ENCODE data around the gene CLIC1.

The CLIC1 gene

GRCh38 chr6:31729979-31730630 is 6.2 kb downstream of the CLIC1 start (continued):
- TF ChIP-seq ZNF776 (tag by site-specific recombination; IDR thresholded peaks at IDR 0.05; ENCODE audit: borderline replicate concordance), result no peak
- TF ChIP-seq ZNF549 (tag by site-specific recombination; IDR thresholded peaks at IDR 0.05), result no peak
- no peak for TF ChIP-seq ZNF426 (tag by site-specific recombination; IDR thresholded peaks at IDR 0.05)
- TF ChIP-seq ZNF558 (tag by site-specific recombination; IDR thresholded peaks at IDR 0.05), result no peak
- TF ChIP-seq ZFP37 (tag by site-specific recombination; IDR thresholded peaks at IDR 0.05), result peak; percentile 56; the same call in 1 of the 2 replicates
- peak; percentile 87 for TF ChIP-seq ZNF449 (tag by site-specific recombination; IDR thresholded peaks at IDR 0.05)
- peak; percentile 50; the same call in 1 of the 2 replicates for TF ChIP-seq ZEB2 (tag by site-specific recombination; IDR thresholded peaks at IDR 0.05)
- TF ChIP-seq ZNF48 (tag by site-specific recombination; IDR thresholded peaks at IDR 0.05), result no peak
- TF ChIP-seq ZNF660 (tag by site-specific recombination; IDR thresholded peaks at IDR 0.05), result peak; percentile 52; the same call in 1 of the 2 replicates
- no peak for TF ChIP-seq ZNF664 (tag by site-specific recombination; IDR thresholded peaks at IDR 0.05)
- peak; percentile 68; the same call in 1 of the 2 replicates for TF ChIP-seq EGR2 (tag by site-specific recombination; IDR thresholded peaks at IDR 0.05; ENCODE audit: low read depth)
- no peak for TF ChIP-seq ZNF626 (tag by site-specific recombination; IDR thresholded peaks at IDR 0.05)
- TF ChIP-seq ZNF19 (tag by site-specific recombination; IDR thresholded peaks at IDR 0.05; ENCODE audit: low read depth), result no peak
- no peak for TF ChIP-seq ZNF23 (tag by site-specific recombination; IDR thresholded peaks at IDR 0.05; ENCODE audit: borderline replicate concordance)
- no peak for TF ChIP-seq HOXD13 (CRISPR knock-in tag; IDR thresholded peaks at IDR 0.05; ENCODE audit: borderline replicate concordance)
- peak; percentile 82 for TF ChIP-seq ZNF223 (tag by site-specific recombination; IDR thresholded peaks at IDR 0.05)
- TF ChIP-seq ZBTB6 (tag by site-specific recombination; IDR thresholded peaks at IDR 0.05), result 0 out of 2 replicates have a peak, but pooled peaks have one; percentile 7
- no peak for TF ChIP-seq ZSCAN30 (tag by site-specific recombination; IDR thresholded peaks at IDR 0.05)
- peak; percentile 48; the same call in 1 of the 2 replicates for TF ChIP-seq ZNF501 (tag by site-specific recombination; IDR thresholded peaks at IDR 0.05)
- TF ChIP-seq ZNF202 (tag by site-specific recombination; IDR thresholded peaks at IDR 0.05; ENCODE audit: borderline replicate concordance), result no peak
- no peak for TF ChIP-seq ZNF433 (tag by site-specific recombination; IDR thresholded peaks at IDR 0.05; ENCODE audit: low read depth)
- TF ChIP-seq ZNF654 (tag by site-specific recombination; IDR thresholded peaks at IDR 0.05; ENCODE audit: low read depth), result no peak
- TF ChIP-seq ZBTB17 (tag by site-specific recombination; IDR thresholded peaks at IDR 0.05), result no peak
- no peak for TF ChIP-seq REST (tag by site-specific recombination; IDR thresholded peaks at IDR 0.05)
- no peak for TF ChIP-seq ZXDB (tag by site-specific recombination; IDR thresholded peaks at IDR 0.05)
- TF ChIP-seq MYNN (tag by site-specific recombination; IDR thresholded peaks at IDR 0.05; ENCODE audit: borderline replicate concordance), result peak; percentile 52; the same call in 1 of the 2 replicates
- TF ChIP-seq ZNF530 (tag by site-specific recombination; IDR thresholded peaks at IDR 0.05; ENCODE audit: low read depth), result no peak
- no peak for TF ChIP-seq TSHZ1 (tag by site-specific recombination; IDR thresholded peaks at IDR 0.05; ENCODE audit: borderline replicate concordance)
- no peak for TF ChIP-seq ZNF394 (tag by site-specific recombination; IDR thresholded peaks at IDR 0.05; ENCODE audit: borderline replicate concordance)
- no peak for TF ChIP-seq RBAK (tag by site-specific recombination; IDR thresholded peaks at IDR 0.05)
- no peak for TF ChIP-seq ZNF677 (tag by site-specific recombination; IDR thresholded peaks at IDR 0.05)

Data from HEK293 (cell line).